Activated naive CD8-positive, alpha-beta T cell treated with anti-CD3 and anti-CD28 coated beads for 36 hours (primary cell): ENCODE data around the gene F7. TPM values are rescaled to one million over a fixed set of nuclear protein-coding genes. Genes with fewer than 3 reads are reported as not detected.

Source experiments
- DNase-seq: peaks from one replicate; pipeline ENCODE4 v3.0.0; 2021
- H3K27ac Mint-ChIP-seq: one replicate; pipeline ENCODE4 v1.8.0; 2022; ENCODE audit warnings: mild to moderate bottlenecking, moderate library complexity, mixed read lengths
- H3K27me3 Mint-ChIP-seq: one replicate; pipeline ENCODE4 v1.8.0; 2022; ENCODE audit warnings: mild to moderate bottlenecking, mixed read lengths
- H3K36me3 Mint-ChIP-seq: one replicate; pipeline ENCODE4 v1.8.0; 2021; ENCODE audit warnings: mild to moderate bottlenecking, mixed read lengths
- H3K4me1 Mint-ChIP-seq: one replicate; pipeline ENCODE4 v1.8.0; 2021; ENCODE audit warnings: mixed read lengths
- H3K4me3 Mint-ChIP-seq: one replicate; pipeline ENCODE4 v1.8.0; 2022; ENCODE audit warnings: mild to moderate bottlenecking, moderate library complexity, mixed read lengths
- H3K9me3 Mint-ChIP-seq: one replicate; pipeline ENCODE4 v1.8.0; 2022; ENCODE audit warnings: mixed read lengths
- total RNA-seq, 2 experiments: library from RNA; stranded (reverse); gene quantifications; one replicate each; pipeline ENCODE4 v1.2.3, GENCODE V29; 2021

Gene F7
- total RNA-seq, 2 experiments from 2014 or later, result 0.49 to 0.94 TPM

DNA sequence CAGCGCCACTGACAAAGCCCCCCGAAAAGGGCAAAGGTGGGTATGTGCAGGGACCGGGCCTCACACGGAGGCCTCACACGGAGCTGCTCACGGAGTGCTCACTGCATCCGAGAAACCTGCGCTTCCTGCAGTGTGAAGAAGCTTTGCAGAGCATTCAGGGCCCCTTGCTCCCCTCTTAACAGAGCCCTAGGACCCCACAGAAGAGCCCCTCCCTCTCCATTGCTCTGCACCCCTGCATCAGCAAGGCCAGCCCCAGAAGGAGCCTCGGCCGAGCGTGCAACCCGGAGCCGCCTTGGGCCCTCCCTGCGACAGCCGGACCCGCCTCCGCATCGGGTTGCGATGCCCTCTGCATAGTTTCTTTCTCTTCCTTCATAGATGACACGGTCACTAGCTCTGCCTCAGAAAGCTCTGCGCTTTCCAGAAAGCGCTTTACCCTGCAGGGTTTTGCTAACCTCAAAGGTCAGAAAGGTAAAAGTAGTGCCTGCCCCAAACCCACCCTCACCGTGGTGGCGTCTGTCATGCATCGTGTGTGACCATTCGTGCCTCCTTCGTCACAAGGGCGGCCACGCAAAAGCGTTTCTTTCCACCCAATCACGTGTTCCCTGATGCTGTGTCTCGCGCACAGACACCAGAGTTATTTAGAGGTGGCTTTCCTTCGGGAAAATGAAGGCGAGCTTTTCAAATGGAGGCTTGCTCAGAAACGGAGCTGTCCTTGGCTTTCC is 15.7 kb upstream of the F7 start:
- no peak overlapping the region for H3K4me3 Mint-ChIP-seq
- DNase-seq, result no peak
- no peaks in the 10 kb centered on the region for H3K27me3 Mint-ChIP-seq
- no peaks in the 10 kb centered on the region for H3K4me1 Mint-ChIP-seq
- H3K9me3 Mint-ChIP-seq, result no peaks in the 10 kb centered on the region
- H3K36me3 Mint-ChIP-seq, result no peaks in the 10 kb centered on the region
- no peak overlapping the region for H3K27ac Mint-ChIP-seq

DNA sequence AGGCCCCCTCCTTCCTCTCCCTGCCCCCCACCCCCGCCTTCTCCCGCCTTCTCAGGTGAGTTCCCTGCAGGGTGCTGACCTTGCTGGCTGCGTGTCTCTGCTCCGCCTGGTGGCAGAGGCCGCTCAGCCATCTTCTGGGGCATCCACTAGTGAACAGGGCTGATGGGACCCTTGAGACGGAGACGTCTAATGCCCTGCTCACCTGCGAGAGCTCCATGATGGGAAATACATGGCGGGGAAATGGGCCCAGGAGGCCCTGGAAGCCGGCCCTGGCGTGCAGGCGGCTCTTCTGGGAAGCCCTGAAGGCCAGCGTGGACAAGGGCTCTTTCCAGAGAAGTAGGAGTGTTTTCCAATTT is 15.2 kb upstream of the F7 start:
- H3K36me3 Mint-ChIP-seq, result no peaks in the 10 kb centered on the region
- no peak overlapping the region for H3K27ac Mint-ChIP-seq
- no peak for DNase-seq
- H3K4me1 Mint-ChIP-seq, result no peaks in the 10 kb centered on the region
- H3K27me3 Mint-ChIP-seq, result no peaks in the 10 kb centered on the region
- no peaks in the 10 kb centered on the region for H3K9me3 Mint-ChIP-seq
- no peak overlapping the region for H3K4me3 Mint-ChIP-seq

- Mint-ChIP-seq H3K9me3 (no peaks in the 10 kb centered on the region), H3K27me3 (no peaks in the 10 kb centered on the region), H3K4me1 (no peaks in the 10 kb centered on the region), H3K36me3 (no peaks in the 10 kb centered on the region), H3K27ac (no peak overlapping the region), H3K4me3 (no peak overlapping the region)
- DNase-seq, result no peak
These were observed 14.8 kb upstream of the F7 start for GRCh38 chr13:113090806-113091205.

DNA sequence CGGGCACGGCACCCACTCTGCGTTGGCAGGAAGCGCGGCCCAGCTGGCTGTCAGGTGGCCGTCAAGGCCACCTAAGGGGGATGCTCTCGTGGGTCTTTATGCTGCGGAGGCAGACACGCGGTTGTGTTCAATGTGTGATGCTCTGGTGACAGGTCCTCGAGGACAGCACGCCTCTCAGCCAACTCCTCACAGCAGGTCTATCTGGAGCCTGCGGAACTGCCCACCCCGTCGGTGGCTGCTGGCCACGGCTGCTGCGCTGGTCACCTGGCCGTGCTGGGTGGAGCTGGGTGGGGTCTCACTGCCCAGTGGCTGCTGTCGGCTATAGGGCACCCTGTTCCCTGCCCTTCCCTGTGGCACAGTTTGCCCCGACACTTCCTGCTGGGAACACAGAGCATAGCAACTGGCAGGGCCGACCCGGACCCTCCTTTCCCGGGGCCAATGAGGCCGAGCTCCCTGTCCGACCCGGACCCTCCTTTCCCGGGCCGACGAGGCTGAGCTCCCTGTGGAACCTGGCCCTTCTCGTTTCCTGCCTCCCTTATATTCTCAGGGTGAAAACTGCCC is 14.3 kb upstream of the F7 start:
- no peak for DNase-seq
- H3K4me3 Mint-ChIP-seq, result no peak overlapping the region
- H3K4me1 Mint-ChIP-seq, result no peaks in the 10 kb centered on the region
- H3K27me3 Mint-ChIP-seq, result no peaks in the 10 kb centered on the region
- no peak overlapping the region for H3K27ac Mint-ChIP-seq
- no peaks in the 10 kb centered on the region for H3K36me3 Mint-ChIP-seq
- H3K9me3 Mint-ChIP-seq, result no peaks in the 10 kb centered on the region

- Mint-ChIP-seq H3K27ac (no peak overlapping the region), H3K9me3 (no peaks in the 10 kb centered on the region), H3K4me3 (no peak overlapping the region), H3K36me3 (no peaks in the 10 kb centered on the region), H3K27me3 (no peaks in the 10 kb centered on the region), H3K4me1 (no peaks in the 10 kb centered on the region)
- no peak for DNase-seq
These were observed 13.5 kb upstream of the F7 start for GRCh38 chr13:113091891-113092775.

- Mint-ChIP-seq H3K9me3 (no peaks in the 10 kb centered on the region), H3K4me3 (no peak overlapping the region), H3K27ac (no peak overlapping the region), H3K27me3 (no peaks in the 10 kb centered on the region), H3K36me3 (no peaks in the 10 kb centered on the region), H3K4me1 (no peaks in the 10 kb centered on the region)
- DNase-seq, result no peak
These were observed 12.6 kb upstream of the F7 start for GRCh38 chr13:113092776-113093579.

GRCh38 chr13:113093580-113094409 is 11.8 kb upstream of the F7 start:
- Mint-ChIP-seq H3K27ac (no peak overlapping the region), H3K36me3 (no peaks in the 10 kb centered on the region), H3K4me1 (no peaks in the 10 kb centered on the region), H3K4me3 (no peak overlapping the region), H3K27me3 (no peaks in the 10 kb centered on the region), H3K9me3 (no peaks in the 10 kb centered on the region)
- no peak for DNase-seq

- Mint-ChIP-seq H3K4me3 (no peak overlapping the region), H3K9me3 (no peaks in the 10 kb centered on the region), H3K27ac (no peak overlapping the region), H3K36me3 (no peaks in the 10 kb centered on the region), H3K27me3 (no peaks in the 10 kb centered on the region), H3K4me1 (no peaks in the 10 kb centered on the region)
- no peak for DNase-seq
These were observed 11.2 kb upstream of the F7 start for GRCh38 chr13:113094410-113094800.

- no peaks in the 10 kb centered on the region for H3K4me1 Mint-ChIP-seq
- no peaks in the 10 kb centered on the region for H3K27me3 Mint-ChIP-seq
- DNase-seq, result no peak
- H3K27ac Mint-ChIP-seq, result no peak overlapping the region
- no peak overlapping the region for H3K4me3 Mint-ChIP-seq
- no peaks in the 10 kb centered on the region for H3K9me3 Mint-ChIP-seq
- no peaks in the 10 kb centered on the region for H3K36me3 Mint-ChIP-seq
These were observed 10.2 kb upstream of the F7 start for GRCh38 chr13:113095146-113096051.

- H3K27me3 Mint-ChIP-seq, result no peaks in the 10 kb centered on the region
- H3K27ac Mint-ChIP-seq, result no peak overlapping the region
- no peaks in the 10 kb centered on the region for H3K9me3 Mint-ChIP-seq
- H3K4me3 Mint-ChIP-seq, result no peak overlapping the region
- no peaks in the 10 kb centered on the region for H3K36me3 Mint-ChIP-seq
- no peak for DNase-seq
- no peaks in the 10 kb centered on the region for H3K4me1 Mint-ChIP-seq
These were observed 9.4 kb upstream of the F7 start for GRCh38 chr13:113096052-113096744.

DNA sequence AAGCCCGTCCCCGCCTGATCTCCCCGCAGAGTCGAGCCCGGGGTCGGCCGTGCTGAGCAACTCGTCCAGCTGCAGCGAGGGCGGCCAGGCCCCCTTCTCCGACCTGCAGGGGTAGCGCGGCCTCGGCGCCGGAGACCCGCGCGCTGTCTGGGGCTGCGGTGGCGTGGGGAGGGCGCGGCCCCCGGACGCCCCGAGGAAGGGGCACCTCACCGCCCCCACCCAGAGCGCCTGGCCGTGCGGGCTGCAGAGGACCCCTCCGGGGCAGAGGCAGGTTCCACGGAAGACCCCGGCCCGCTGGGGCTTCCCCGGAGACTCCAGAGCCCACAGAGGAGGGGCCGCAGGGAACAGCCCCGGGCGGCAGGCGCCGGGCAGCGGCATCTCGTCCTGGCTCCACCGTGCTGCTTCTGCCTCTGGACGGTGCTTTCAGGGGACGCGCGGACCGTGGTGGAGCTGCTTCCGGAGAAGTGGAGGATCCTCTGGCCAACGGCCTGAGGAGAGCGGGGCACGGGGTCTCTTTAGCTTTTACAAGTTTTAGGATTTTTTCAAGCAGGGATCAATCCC is 8.8 kb upstream of the F7 start:
- H3K4me3 Mint-ChIP-seq, result no peak overlapping the region
- H3K4me1 Mint-ChIP-seq, result no peaks in the 10 kb centered on the region
- DNase-seq, result no peak
- H3K27ac Mint-ChIP-seq, result no peak overlapping the region
- no peaks in the 10 kb centered on the region for H3K27me3 Mint-ChIP-seq
- H3K36me3 Mint-ChIP-seq, result no peaks in the 10 kb centered on the region
- H3K9me3 Mint-ChIP-seq, result no peaks in the 10 kb centered on the region

DNA sequence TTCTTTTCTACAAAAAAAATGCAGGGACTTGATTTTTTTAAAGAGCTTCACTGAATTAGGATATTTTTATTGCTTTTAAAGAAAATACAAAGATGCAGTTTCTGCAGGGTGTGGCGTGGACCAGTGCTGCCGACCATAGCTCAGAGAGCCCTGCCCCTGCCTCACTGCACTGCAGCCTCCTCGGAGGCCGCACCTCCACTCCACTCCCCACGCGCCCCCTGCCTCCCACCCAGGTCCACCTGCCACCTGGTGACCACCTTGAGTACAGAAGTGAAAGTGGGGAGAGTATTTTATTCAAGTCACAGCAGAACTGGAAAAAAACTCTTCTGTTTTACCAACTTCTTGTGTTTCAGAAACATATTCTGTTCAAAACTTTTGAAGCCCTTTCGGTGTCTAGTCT is 7.9 kb upstream of the F7 start:
- no peaks in the 10 kb centered on the region for H3K27me3 Mint-ChIP-seq
- no peak overlapping the region for H3K27ac Mint-ChIP-seq
- no peaks in the 10 kb centered on the region for H3K9me3 Mint-ChIP-seq
- DNase-seq, result no peak
- no peaks in the 10 kb centered on the region for H3K4me1 Mint-ChIP-seq
- H3K36me3 Mint-ChIP-seq, result no peaks in the 10 kb centered on the region
- no peak overlapping the region for H3K4me3 Mint-ChIP-seq

DNA sequence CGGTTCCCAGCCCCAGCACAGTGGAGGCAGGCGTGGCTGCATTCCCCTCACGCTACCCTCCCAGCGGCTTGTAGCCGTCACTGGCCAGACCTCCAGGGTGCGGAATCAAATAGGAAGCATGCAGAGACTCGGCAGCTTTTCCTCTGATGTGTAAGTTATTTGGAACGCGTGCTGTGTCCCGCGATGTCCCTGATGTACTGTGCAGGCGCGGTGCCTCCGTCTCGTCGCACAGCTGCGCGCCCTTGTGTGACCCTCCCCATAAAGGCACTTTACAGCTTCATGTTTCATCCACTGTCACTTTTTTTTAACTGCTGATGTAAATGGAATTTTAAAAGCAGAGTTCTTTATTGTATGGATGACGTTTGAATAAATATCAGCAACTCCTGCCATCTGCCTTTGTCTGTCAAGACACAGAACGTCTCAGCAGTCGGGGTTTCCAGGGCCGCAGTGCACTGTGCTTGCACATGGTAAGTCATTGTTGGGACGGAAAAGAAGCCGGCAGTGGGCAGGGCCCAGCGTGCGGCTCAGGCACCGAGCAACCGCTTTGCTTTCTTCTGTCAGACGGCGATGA is 7.3 kb upstream of the F7 start:
- no peak for DNase-seq
- H3K4me3 Mint-ChIP-seq, result no peak overlapping the region
- H3K27me3 Mint-ChIP-seq, result no peaks in the 10 kb centered on the region
- no peaks in the 10 kb centered on the region for H3K9me3 Mint-ChIP-seq
- no peaks in the 10 kb centered on the region for H3K4me1 Mint-ChIP-seq
- H3K27ac Mint-ChIP-seq, result no peak overlapping the region
- no peaks in the 10 kb centered on the region for H3K36me3 Mint-ChIP-seq
